GM19468 (cell line): ENCODE data around the gene INO80C.
"Not testable (repeated sequence)": the region's sequence is repeated elsewhere in the genome, so short reads cannot be mapped to it uniquely, and the experiment has no call there.

Experiments used
- ATAC-seq: cut with Tn5 transposase; IDR thresholded peaks from one replicate; pipeline ENCODE4 v1.9.1; 2021; ENCODE audit warnings: mild to moderate bottlenecking, moderate library complexity, moderate number of reproducible peaks; ENCODE audit not compliant: unreplicated experiment; ENCODE audit errors: extremely low read depth

INO80C gene

DNA sequence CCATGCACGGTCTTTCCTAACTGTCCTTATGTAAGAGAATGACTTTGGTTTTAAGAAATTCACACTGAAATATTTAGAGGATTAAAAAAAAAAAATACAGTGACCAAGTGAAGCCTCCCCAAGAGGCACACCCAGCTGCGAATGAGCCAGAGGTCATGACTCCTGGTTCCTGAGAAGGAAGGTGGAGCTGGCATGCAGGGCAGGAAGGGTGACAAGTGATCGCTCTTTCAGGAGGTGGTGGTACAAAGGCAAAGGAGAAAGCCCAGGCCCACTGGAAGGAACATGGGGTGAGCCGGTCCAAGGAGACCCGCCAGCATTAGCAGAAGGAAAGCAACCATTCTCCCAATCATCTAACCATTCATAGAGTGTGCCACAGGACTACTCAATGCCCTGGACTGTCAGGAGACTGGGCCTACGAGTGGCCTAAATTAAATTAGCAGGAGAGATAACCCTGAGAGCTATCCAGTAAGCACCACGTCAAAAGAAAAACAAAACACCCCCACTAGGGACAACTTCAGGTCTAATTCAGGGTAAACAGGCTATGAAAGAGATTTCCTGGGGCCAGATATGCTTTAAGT is 7.8 kb downstream of the INO80C start:
- no peak for ATAC-seq

DNA sequence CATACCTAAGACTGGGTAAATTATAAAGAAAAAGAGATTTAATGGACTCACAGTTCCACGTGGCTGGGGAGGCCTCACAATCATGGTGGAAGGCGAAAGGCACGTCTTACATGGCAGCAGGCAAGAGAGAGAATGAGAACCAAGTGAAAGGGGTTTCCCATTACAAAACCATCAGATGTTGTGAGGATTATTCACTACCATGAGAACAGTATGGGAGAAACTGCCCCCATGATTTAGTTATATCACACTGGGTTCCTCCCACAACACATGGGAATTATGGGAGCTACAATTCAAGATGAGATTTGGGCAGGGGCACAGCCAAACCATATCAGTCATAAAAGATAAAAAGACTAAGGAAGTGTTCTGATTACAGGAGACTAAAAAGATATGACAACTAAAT is 8.5 kb downstream of the INO80C start:
- ATAC-seq: not testable (repeated sequence)

DNA sequence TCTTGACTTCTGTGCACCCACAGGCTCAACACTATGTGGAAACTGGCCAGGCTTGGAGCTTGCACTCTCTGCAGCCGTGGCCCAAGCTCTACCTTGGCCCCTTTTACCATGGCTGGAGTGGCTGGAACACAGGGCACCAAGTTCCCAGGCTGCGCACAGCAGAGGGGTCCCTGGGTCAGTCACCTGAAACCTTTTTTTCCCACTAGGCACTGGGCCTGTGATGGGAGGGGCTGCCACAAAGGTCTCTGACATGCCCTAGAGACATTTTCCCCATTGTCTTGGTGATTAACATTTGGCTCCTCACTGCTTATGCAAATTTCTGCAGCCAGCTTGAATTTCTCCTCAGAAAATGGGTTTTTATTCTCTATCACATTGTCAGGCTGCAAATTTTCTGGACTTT is 9.4 kb downstream of the INO80C start:
- not testable (repeated sequence) for ATAC-seq

DNA sequence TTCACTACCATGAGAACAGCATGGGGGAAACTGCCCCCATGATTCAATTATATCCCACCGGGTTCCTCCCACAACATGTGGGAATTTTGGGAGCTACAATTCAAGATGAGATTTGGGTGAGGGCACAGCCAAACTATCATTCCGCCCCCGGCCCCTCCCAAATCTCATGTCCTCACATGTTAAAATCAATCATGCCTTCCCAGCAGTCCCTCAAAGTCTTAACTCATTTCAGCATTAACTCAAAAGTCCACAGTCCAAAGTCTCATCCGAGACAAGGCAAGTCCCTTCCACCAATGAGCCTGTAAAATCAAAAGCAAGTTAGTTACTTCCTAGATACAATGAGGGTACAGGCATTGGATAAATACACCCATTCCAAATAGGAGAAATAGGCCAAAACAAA is 10.2 kb downstream of the INO80C start:
- not testable (repeated sequence) for ATAC-seq

DNA sequence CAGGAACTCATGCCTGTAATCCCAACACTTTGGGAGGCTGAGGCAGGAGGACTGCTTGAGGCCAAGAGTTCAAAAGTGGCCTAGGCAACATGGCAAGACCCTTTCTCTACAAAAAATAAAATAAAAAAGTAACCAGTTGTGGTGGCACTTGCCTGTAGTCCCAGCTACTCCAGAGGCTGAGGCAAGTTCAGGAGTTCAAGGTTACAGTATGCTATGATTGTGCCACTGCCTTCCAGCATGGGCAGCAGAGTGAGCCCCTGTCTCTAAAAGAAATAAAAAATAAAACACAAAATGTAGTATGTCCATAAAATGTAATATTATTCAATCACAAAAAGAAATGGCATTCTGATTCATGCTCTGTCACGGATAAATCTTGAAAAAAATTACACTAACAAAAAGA is 11.9 kb downstream of the INO80C start:
- ATAC-seq: no peak

DNA sequence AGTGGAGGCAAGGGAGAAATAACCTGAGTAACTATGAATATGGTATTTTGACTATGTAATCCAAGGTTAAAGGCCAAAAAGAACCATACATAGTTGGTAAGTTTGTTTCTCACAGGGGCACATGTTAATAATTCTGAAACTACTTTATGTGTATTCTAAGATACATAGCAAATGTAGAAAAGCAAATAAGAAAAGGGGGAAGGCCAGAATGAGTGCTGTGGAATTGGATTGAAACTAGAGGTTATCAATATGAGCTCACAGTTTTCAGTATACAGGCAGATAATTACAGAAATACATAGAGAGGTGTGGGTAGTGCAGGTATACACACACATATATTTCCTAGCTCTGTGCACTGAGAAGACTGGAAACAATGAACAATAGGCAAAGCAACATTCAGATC is 13.7 kb downstream of the INO80C start:
- no peak for ATAC-seq

DNA sequence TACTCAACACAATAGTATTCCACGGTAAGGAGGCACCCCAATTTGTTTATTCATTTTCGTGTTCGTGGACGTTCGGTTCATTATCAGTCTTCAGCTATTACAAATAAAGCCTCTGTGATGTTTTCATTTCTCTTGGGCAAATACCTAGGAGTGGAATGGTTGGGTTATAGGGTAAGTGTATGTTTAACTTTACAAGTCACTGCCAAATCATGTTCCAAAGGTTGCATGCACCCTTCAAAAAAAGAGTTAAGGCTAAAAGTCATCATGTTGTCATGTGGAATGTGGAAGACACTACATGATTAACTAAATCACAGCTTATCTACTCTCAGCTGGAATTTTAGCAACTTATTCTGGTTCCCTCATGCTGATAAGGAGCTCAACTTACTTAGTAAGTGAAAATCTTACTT is 15.8 kb downstream of the INO80C start:
- no peak for ATAC-seq

DNA sequence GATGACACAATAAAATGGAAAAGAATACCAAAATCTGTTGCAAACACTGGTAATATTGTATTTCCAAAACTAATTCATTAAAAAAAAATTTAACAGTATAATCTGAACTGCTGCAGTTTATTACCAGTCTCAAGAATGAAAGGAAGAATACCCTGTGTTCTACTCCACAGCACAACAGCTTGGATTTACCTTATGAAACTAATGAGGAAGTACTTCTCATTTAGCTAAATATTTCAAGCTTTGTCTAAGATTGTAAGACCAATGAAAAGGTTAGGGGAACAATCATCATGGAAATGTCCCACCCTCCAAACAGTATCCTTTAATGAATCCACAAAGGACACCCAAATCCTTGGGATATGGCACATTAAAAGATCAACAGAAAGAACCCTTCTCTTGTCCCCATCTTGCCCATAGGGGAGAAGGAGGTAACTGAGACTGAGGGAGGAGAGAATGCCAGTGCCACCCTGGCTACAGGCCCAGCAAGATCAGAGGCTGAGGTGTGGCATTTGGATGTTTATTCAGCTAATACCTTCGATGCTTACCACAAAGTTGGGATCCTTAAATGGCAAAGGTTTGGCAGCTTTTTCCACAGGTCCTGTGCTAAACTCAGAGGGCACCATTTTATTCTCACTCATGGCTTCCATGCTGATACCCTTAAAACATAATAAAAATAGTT is 17.7 kb downstream of the INO80C start:
- no peak for ATAC-seq

DNA sequence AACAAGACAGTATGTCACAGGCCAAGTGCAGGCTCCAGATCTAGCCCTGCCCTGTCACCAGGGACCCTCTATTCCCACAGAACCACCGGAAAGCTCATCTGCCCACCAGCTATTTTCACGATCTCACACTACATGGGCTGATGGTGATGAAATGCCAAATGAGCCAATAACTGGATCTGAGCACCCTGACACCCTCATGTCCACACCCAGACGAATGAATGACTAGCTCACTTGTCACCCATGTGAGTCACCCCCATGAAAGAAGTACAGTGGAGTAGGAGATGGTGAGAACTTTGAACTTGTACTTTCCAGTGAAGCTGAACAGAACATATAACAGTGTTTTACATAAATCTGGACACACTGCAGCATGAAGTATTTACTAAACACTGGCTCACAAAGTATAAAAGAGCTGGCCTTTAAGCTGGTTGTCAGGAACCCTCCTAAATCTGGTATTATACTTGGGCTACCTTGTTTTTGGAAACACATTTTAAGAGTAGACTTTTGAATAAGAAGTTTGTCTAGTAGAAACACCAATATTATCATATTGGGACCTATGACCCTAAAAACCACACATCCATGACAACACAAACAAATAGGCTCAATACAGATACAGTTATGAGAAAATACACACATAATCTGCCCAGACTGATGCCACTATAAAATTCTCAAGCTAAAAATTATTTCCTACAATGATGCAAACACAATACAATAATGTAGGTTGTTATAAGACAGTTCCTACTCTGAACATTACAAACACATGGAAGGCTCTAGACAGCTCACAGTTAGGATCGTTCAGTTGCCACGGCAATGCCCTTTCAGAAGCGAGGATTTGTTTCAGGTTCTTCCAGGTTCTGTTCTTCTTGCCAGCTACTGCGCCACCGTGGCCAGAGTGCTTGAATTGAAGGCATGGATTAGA is 19.0 kb downstream of the INO80C start:
- ATAC-seq: no peak

DNA sequence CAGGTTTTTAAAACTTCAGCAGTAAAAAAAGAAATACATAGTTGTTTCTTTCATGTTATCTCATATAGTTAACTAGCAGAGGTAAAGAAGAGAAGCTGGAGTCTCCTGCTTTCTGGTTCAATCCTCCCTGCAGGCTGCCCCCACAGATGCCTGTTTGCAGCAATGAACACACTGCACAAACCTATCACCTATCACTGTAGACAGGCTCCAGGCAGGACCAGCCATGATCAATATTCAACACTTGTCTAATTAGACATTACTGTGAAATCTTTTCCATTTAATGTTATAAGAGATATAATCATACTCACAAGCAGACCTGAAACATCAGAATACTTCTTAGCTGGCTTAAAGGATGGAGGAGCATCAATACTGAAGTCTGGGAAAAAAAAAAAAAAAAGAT is 19.8 kb downstream of the INO80C start:
- no peak for ATAC-seq

DNA sequence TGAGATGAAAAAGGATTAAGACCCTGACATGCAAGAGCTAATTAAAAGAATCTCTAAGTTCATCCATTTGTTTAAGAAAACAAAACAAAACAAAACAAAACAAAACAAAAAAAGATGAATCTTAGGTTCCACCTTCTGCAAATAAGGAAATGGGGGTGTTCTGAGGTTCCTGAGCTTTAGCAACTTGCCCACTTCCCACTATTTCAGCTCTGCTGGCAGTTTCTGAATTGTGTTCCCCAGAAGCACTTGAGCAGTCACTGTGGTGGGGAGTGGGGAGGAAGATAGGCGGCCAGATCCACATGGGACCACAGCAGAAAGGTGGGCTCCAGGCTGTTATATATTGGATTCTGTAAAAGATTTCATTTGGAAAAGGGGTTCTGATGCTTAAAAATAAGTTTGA is 20.3 kb downstream of the INO80C start:
- ATAC-seq: no peak

DNA sequence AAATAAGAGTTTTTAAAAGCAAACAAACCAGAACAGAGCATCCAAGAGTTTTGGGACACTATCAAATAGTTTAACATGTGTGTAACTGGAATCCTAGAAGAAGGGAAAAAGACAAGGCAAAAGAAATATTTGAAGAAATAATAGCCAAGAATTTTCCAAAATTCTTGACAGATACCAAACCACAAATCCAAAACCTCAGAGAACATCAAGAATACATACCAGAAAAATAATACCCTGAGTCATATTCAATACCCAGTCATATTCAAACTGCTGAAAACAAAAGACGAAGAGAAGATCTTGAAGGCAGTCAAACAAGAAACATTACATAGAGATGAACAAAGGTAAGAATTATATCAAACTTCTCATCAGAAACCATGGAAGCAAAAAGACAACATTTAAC is 22.9 kb downstream of the INO80C start:
- ATAC-seq: no peak

DNA sequence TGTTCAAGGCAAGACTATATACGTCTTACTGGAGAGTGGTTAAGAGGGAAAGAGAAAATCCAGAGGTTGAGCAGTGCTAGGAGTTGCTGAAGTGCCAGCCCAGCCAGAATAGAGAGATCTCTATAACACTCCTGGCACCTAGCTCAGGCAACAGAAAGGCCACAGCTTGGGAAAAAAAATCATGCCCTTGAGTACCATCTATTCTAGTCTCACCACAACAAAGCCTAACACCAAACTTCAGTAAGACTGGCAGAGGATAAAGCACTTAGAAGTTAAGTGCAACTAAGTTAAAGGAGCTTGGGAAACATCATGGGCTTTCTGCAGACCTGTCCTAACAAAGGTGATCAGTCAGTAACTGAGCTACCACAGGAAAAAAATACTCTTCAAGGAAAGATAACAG is 24.2 kb downstream of the INO80C start:
- ATAC-seq: no peak

DNA sequence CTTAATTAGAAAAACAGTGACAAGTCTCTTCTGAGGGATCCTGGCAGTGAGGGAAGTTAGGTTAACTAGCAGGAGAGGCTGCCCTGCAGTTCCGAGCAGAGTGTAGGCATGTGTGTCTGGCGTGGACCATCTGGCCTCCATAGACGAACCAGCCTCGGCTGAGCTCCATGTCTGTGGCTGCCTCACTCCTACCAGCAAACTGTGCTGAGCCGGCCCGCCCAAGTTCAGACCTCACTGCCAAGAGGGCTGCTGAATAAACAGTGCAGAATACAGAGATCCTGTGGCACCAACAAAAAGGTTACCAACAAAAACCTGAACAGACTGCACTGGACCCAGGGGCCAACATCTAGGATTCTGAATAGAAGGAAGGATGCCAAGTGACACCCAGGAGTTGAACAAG is 27.3 kb downstream of the INO80C start:
- no peak for ATAC-seq

DNA sequence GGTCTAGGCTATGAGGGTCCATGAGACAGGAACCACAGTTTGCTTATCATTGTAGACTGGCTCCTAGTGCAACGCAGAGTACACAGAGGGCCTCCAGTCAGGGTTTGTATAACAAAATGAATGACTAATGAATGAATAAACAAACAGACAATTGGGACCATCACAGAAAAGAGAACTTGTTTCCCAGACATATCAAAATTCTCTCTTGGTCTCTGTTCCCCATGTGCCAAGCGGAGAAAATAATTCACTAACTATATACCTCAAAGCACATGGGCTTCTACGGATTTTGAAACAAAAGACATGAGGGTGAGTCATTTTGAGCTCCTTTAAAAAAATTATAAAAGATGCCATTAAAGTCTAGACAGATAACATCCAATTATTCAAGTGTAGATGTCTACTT is 28.0 kb downstream of the INO80C start:
- ATAC-seq: no peak

DNA sequence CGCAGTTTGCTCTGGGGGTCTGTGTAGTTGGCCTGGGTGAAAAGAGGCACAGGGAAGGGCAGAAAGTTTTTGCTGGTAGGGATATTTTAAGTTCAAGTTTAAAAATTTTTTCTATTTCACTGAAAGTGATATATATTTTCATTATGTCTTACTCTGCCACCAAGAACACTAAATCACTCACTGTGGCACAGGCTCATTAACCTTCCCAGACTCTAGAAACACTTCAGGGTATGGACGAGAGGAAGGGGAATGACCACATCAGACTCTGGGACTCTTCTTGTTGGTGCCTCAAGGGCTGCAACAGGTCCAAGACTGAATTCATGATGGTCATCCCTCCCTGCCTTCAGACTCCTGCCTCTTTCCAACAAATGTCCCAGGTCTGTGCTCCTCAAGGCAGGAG is 29.0 kb downstream of the INO80C start:
- ATAC-seq: no peak

DNA sequence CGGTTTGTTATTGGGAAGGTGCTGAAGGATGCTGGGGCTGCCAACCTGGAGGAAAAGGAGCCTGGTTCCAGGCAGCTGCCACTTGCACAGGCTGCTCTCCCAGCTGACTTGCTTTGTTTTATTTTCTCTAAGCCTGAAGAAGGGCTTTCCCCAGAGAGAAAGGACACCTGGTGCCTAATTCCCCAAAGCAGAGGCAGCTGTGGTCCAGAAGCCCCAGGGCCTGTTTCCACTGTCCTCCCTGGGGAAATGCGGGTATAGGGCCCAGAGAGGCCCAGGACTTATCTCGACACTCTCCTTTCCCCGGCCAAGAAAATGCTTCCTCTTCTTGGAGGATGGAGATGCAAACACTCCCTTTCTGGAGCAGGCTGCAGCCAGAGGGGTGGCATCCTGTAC is 30.1 kb downstream of the INO80C start:
- no peak for ATAC-seq

DNA sequence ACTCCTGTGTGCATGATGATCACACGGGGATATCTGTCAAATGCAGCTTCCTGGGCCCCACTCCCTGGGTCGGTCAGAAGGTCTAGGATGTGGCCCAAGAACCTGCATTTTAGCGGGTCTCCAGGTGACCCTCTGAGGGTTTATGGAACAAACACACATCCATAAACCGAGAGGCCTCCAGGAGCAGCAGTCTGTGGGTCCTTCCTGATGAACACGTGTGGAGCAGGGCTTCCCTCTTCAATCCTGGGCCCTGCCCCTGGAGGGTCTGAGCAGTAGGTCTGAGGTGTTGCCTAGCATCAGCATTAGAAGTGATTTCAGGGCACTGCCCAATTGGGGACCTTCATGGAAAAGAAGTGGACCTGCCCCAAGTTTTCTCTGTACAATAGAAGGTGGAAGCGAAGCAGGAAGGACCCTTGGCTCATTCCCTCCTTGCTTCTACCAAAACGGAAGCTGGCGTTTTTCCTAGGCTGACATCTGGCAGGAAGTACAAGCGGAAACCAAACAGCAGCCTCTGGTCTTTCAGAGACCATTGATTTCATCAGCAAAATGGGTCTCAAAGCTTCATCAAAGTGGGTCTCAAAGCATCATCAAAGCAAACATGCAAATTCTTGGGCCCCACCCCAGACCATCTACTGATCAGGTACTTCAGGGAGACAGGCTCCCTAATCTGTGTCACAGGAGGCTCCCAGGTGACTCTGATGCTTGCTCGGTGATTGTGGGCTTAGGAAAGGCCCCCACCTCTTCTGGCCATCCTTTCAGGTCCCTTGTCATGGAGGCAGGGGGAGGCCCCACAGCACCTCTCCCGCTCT is 30.7 kb downstream of the INO80C start:
- no peak for ATAC-seq

DNA sequence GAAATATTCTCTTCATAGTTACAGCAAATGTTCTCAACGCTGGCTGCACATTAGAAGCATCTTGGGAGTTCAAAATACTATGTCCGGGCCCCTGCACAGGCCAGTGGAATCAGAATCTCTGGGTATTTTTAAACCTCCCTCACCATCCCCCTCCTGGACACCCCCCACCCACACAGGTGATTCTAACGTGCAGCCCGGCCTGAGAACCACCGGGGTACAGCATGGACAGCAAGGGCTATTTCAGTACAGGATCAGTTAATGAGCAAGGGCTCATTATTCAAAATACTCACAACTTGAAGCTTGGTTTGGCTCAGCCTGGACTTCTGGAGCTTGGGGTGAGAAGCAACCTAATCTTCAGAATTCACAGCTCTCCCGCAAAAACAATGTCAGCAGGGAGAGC is 31.4 kb downstream of the INO80C start:
- ATAC-seq: no peak

DNA sequence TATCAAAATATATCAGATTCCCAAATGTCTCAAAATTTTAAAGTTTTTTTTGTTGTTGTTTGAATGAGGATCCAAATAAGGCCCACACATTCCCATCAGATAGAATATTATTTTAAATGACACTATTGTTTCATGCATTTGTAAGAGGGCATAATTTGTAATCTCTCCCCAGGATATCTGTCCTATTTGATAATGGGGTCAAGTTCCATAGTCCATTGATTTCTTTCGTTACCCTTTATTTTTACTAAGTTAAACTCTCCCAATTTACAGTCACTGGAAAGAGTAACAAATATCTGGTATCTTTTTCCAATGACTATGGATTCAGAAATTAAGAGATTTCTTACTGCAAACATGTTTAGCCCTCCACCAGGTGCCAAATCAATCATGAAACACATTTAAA is 32.4 kb downstream of the INO80C start:
- ATAC-seq: no peak
